Ovary (tissue), 3 donors: ENCODE measurements around the gene CCDC73.

ENCODE experiments used
- CTCF ChIP-seq, 3 donors: fragments of 450-650 bp in 2 of 3; fragments of 200-600 bp in 1 of 3; IDR thresholded peaks; one replicate each; pipeline versions ENCODE4 v1.5.1 to v1.8.0; 2016 to 2022; ENCODE audit warnings: antibody characterized with exemption in 3 of 3, mild to moderate bottlenecking in 1 of 3
- EP300 ChIP-seq: sonication (generic); formaldehyde crosslinking; IDR thresholded peaks from one replicate; pipeline ENCODE4 v1.6.1; 2017; ENCODE audit warnings: antibody characterized with exemption
- donor health status: DM: no; HTN: no; CAD: no.

DNA sequence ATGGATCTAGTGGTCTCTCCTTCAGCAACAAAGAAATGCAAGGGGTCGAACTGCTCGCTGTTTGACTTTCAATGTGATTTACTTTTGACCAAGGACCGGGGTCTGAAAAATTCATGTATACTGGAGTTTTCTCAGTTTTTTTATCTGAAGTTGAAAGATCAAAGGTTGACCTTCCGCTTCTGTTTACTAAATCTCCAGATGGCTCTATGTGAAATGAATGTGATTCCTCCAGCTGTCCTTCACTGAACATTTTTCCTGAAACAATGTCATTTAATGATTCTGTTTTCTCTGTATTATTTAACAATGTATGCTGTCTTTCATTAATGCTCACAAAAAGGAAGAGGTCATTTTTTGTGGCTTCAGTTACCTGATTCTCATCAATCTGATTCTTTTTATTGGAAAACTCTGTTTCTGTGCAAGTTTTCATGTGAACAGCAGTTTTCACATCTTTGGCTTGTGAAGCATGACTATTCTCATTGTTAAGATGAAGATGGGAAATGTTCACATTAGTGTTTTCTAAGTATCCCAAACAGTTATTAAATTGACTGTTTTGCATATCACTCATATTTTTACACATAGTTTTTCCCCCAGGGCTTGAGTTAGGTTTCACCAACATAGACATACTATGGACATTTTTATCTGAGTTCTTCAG is 180.8 kb downstream of the CCDC73 start:
- TF ChIP-seq CTCF (IDR thresholded peaks at IDR 0.05), result no peak
- TF ChIP-seq EP300, result no peak
